HEK293 (cell line): Measurements from ENCODE around the gene NEXN.

Experiments
- CTCF ChIA-PET: fragments of 350-600 bp; formaldehyde crosslinking; extraction: SDS; loops from one replicate; lab custom pipeline; 2021; ENCODE audit warnings: antibody characterized with exemption; lab: Yijun Ruan, JAX
- POLR2A ChIA-PET: fragments of 300-600 bp; formaldehyde crosslinking; extraction: SDS; loops from one replicate; lab custom pipeline; 2020; ENCODE audit warnings: antibody characterized with exemption, inconsistent platforms; lab: Yijun Ruan, JAX
- H3K27ac ChIP-seq: fragments of 200-500 bp; sonication (Bioruptor generic); 2 replicates; pipeline ENCODE4 v1.5.1; 2014; ENCODE audit warnings: low read depth, low read length, control low read depth, inconsistent platforms; ENCODE audit errors: extremely low read depth
- H3K36me3 ChIP-seq, 2 experiments: fragments of 200-500 bp in 1 of 2; sonication (Bioruptor generic) in 1 of 2; 1 replicate in 1 of 2; 2 replicates in 1 of 2; pipeline ENCODE4 v1.5.1; 2014 to 2017; ENCODE audit warnings: inconsistent platforms in 2 of 2, low read length in 2 of 2; ENCODE audit not compliant: control insufficient read depth in 2 of 2, insufficient read depth in 1 of 2
- H3K4me1 ChIP-seq: fragments of 200-500 bp; sonication (Bioruptor generic); 2 replicates; pipeline ENCODE4 v1.5.1; 2014; ENCODE audit warnings: mild to moderate bottlenecking, low read length, inconsistent platforms; ENCODE audit not compliant: control insufficient read depth, insufficient read depth
- H3K4me3 ChIP-seq: 2 replicates; pipeline ENCODE4 v1.5.1; 2011; ENCODE audit warnings: low read depth, mild to moderate bottlenecking, control low read depth, low read length, moderate library complexity
- H3K9me3 ChIP-seq: fragments of 200-500 bp; sonication (Bioruptor generic); 2 replicates; pipeline ENCODE4 v1.5.1; 2014; ENCODE audit warnings: low read depth, low read length, inconsistent platforms; ENCODE audit not compliant: control insufficient read depth, insufficient read depth
- FEZF1 ChIP-seq: fragments of 450-650 bp; formaldehyde crosslinking; IDR thresholded peaks from 2 replicates; pipeline ENCODE4 v1.5.1; 2016; ENCODE audit warnings: missing biosample characterization, missing genetic modification characterization
- KLF8 ChIP-seq: fragments of 450-650 bp; formaldehyde crosslinking; IDR thresholded peaks from 2 replicates; pipeline ENCODE4 v1.5.1; 2016; ENCODE audit warnings: missing biosample characterization, missing genetic modification characterization
- MYNN ChIP-seq: fragments of 450-650 bp; formaldehyde crosslinking; IDR thresholded peaks from 2 replicates; pipeline ENCODE4 v1.5.1; 2016; ENCODE audit warnings: missing biosample characterization, missing genetic modification characterization, borderline replicate concordance
- SCRT1 ChIP-seq: fragments of 450-650 bp; formaldehyde crosslinking; IDR thresholded peaks from 2 replicates; pipeline ENCODE4 v1.5.1; 2016; ENCODE audit warnings: missing biosample characterization, missing genetic modification characterization, borderline replicate concordance
- SCRT2 ChIP-seq: fragments of 450-650 bp; formaldehyde crosslinking; IDR thresholded peaks from 2 replicates; pipeline ENCODE4 v1.5.1; 2016; ENCODE audit warnings: missing biosample characterization, missing genetic modification characterization
- SP7 ChIP-seq: fragments of 450-650 bp; formaldehyde crosslinking; IDR thresholded peaks from 2 replicates; pipeline ENCODE4 v1.5.1; 2016; ENCODE audit warnings: missing biosample characterization, missing genetic modification characterization
- TRIM28 ChIP-seq: IDR thresholded peaks from 2 replicates; pipeline ENCODE4 v1.6.1; 2011; ENCODE audit warnings: low read length, control low read depth, borderline replicate concordance
- ZBTB21 ChIP-seq: fragments of 450-650 bp; formaldehyde crosslinking; IDR thresholded peaks from 2 replicates; pipeline ENCODE4 v1.5.1; 2017; ENCODE audit warnings: missing biosample characterization, missing genetic modification characterization
- ZFP41 ChIP-seq: fragments of 450-650 bp; formaldehyde crosslinking; IDR thresholded peaks from 2 replicates; pipeline ENCODE4 v1.5.1; 2016; ENCODE audit warnings: missing biosample characterization, missing genetic modification characterization, borderline replicate concordance
- ZNF114 ChIP-seq: fragments of 450-650 bp; formaldehyde crosslinking; IDR thresholded peaks from 2 replicates; pipeline ENCODE4 v1.5.0; 2017; ENCODE audit warnings: missing biosample characterization, missing genetic modification characterization
- ZNF133 ChIP-seq: fragments of 450-650 bp; formaldehyde crosslinking; IDR thresholded peaks from 2 replicates; pipeline ENCODE4 v1.5.1; 2016; ENCODE audit warnings: missing biosample characterization, missing genetic modification characterization
- ZNF211 ChIP-seq: fragments of 450-650 bp; formaldehyde crosslinking; IDR thresholded peaks from 2 replicates; pipeline ENCODE4 v1.5.1; 2016; ENCODE audit warnings: low read depth, missing biosample characterization, missing genetic modification characterization
- ZNF214 ChIP-seq: fragments of 450-650 bp; formaldehyde crosslinking; IDR thresholded peaks from 2 replicates; pipeline ENCODE4 v1.5.1; 2017; ENCODE audit warnings: missing biosample characterization, mild to moderate bottlenecking, missing genetic modification characterization, borderline replicate concordance
- ZNF311 ChIP-seq: fragments of 450-650 bp; formaldehyde crosslinking; IDR thresholded peaks from 2 replicates; pipeline ENCODE4 v1.5.1; 2017; ENCODE audit warnings: missing biosample characterization, missing genetic modification characterization, borderline replicate concordance
- ZNF366 ChIP-seq: fragments of 450-650 bp; formaldehyde crosslinking; conservative IDR thresholded peaks from 2 replicates; pipeline ENCODE4 v1.5.1; 2016; ENCODE audit warnings: missing biosample characterization, missing genetic modification characterization
- ZNF416 ChIP-seq: fragments of 450-650 bp; formaldehyde crosslinking; IDR thresholded peaks from 2 replicates; pipeline ENCODE4 v1.5.1; 2016; ENCODE audit warnings: missing biosample characterization, missing genetic modification characterization
- ZNF561 ChIP-seq: fragments of 450-650 bp; IDR thresholded peaks from 2 replicates; pipeline ENCODE4 v1.5.1; 2018; ENCODE audit warnings: missing biosample characterization, missing genetic modification characterization, borderline replicate concordance
- ZNF571 ChIP-seq: fragments of 450-650 bp; formaldehyde crosslinking; IDR thresholded peaks from 2 replicates; pipeline ENCODE4 v1.5.0; 2017; ENCODE audit warnings: missing biosample characterization, missing genetic modification characterization
- ZNF596 ChIP-seq: fragments of 450-650 bp; IDR thresholded peaks from 2 replicates; pipeline ENCODE4 v1.5.0; 2018; ENCODE audit warnings: missing biosample characterization, mild to moderate bottlenecking, missing genetic modification characterization, moderate library complexity
- ZNF629 ChIP-seq: fragments of 450-650 bp; formaldehyde crosslinking; IDR thresholded peaks from 2 replicates; pipeline ENCODE4 v1.5.1; 2017; ENCODE audit warnings: missing biosample characterization, missing genetic modification characterization
- ZNF660 ChIP-seq: fragments of 450-650 bp; IDR thresholded peaks from 2 replicates; pipeline ENCODE4 v1.5.1; 2018; ENCODE audit warnings: missing biosample characterization, mild to moderate bottlenecking, missing genetic modification characterization
- ZNF747 ChIP-seq: fragments of 450-650 bp; formaldehyde crosslinking; IDR thresholded peaks from 2 replicates; pipeline ENCODE4 v1.5.1; 2016; ENCODE audit warnings: missing biosample characterization, missing genetic modification characterization
- ZNF837 ChIP-seq: fragments of 450-650 bp; formaldehyde crosslinking; IDR thresholded peaks from 2 replicates; pipeline ENCODE4 v1.5.1; 2016; ENCODE audit warnings: missing biosample characterization, missing genetic modification characterization
- ZSCAN16 ChIP-seq: fragments of 450-650 bp; formaldehyde crosslinking; IDR thresholded peaks from 2 replicates; pipeline ENCODE4 v1.5.1; 2016; ENCODE audit warnings: missing biosample characterization, missing genetic modification characterization
- TF ChIP-seq, protein P1 (sequence below): fragments of 450-650 bp; formaldehyde crosslinking; IDR thresholded peaks from 2 replicates; pipeline ENCODE4 v1.5.0; 2017; ENCODE audit warnings: missing biosample characterization, missing genetic modification characterization, borderline replicate concordance

The NEXN gene

DNA sequence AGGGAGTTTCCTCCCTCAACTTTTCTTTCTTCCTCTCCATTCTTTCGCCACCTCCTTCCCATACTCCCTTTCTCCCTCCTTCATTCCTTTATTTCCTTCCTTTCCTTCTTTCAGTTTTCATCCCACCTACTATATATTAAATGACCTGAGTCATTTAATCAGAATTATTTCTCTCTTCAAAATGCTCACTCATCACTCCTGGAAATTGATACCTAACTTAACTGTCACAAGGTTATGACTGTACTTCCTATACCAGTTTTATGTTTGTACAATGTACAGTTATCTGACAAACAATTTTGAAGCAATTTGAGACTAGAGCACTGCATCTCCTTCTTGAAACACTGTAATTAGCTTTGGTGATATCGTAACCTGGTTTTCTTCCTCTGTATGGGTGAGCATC is 41.4 kb downstream of the NEXN start:
- no peaks in the 10 kb centered on the region for H3K9me3 ChIP-seq
- ChIA-PET CTCF (no interaction called here), POLR2A (no interaction called here)
- H3K27ac ChIP-seq = no peak overlapping the region
- no peak for TF ChIP-seq ZNF133 (tag by site-specific recombination)
- peak; percentile 64 for TF ChIP-seq SP7 (tag by site-specific recombination)
- TF ChIP-seq ZNF366 = peak; percentile 69
- no peak for TF ChIP-seq ZNF660 (tag by site-specific recombination)
- TF ChIP-seq KLF8 (tag by site-specific recombination) = no peak
- H3K4me1 ChIP-seq = no peaks in the 10 kb centered on the region
- H3K4me3 ChIP-seq = no peak overlapping the region
- no peaks in the 10 kb centered on the region for H3K36me3 ChIP-seq

DNA sequence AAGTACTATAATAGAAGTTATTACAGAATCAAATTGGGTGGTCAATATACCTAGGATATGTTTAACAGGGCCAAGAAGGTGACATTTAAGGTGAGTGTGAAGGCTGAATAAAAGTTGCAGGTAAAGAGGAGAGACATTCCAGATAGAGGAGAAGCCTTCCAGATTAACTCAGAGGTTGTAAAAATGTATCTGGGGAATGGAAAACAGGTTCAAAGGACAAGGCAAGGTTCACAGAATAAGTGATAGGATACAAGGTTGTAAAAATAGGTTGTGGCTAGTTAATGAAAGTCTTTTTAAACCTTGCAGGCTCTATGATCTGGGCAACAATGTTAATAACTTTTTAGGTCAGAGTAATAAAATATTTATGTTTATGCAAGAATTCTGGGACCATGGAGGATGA is 50.2 kb downstream of the NEXN start:
- ChIA-PET POLR2A (no interaction called here), CTCF (interaction anchor here (0.6 kb wide), 1 partner anchor 93 kb away, joined by 3 read pairs; no protein-coding TSS in a partner anchor)
- Histone ChIP-seq H3K27ac (no peak overlapping the region), H3K9me3 (no peaks in the 10 kb centered on the region), H3K4me1 (no peaks in the 10 kb centered on the region), H3K4me3 (no peak overlapping the region), H3K36me3 (peaks cover 12 to 30% of the 10 kb centered on the region in 2 experiments; a peak in 2 of 3 replicates)
- no peak for TF ChIP-seq ZBTB21 (tag by site-specific recombination)
- no peak for TF ChIP-seq ZNF311 (tag by site-specific recombination)
- TF ChIP-seq, protein P1, sequence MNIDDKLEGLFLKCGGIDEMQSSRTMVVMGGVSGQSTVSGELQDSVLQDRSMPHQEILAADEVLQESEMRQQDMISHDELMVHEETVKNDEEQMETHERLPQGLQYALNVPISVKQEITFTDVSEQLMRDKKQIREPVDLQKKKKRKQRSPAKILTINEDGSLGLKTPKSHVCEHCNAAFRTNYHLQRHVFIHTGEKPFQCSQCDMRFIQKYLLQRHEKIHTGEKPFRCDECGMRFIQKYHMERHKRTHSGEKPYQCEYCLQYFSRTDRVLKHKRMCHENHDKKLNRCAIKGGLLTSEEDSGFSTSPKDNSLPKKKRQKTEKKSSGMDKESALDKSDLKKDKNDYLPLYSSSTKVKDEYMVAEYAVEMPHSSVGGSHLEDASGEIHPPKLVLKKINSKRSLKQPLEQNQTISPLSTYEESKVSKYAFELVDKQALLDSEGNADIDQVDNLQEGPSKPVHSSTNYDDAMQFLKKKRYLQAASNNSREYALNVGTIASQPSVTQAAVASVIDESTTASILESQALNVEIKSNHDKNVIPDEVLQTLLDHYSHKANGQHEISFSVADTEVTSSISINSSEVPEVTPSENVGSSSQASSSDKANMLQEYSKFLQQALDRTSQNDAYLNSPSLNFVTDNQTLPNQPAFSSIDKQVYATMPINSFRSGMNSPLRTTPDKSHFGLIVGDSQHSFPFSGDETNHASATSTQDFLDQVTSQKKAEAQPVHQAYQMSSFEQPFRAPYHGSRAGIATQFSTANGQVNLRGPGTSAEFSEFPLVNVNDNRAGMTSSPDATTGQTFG (tag by site-specific recombination) = no peak
- no peak for TF ChIP-seq ZNF561 (tag by site-specific recombination)
- TF ChIP-seq ZNF747 (tag by site-specific recombination) = no peak
- TF ChIP-seq ZNF211 (tag by site-specific recombination) = no peak
- no peak for TF ChIP-seq TRIM28
- TF ChIP-seq ZNF596 = no peak
- TF ChIP-seq ZNF114 (tag by site-specific recombination) = no peak
- no peak for TF ChIP-seq ZNF571
- TF ChIP-seq ZNF837 (tag by site-specific recombination) = no peak
- TF ChIP-seq ZNF214 = no peak
- TF ChIP-seq FEZF1 (tag by site-specific recombination) = no peak

DNA sequence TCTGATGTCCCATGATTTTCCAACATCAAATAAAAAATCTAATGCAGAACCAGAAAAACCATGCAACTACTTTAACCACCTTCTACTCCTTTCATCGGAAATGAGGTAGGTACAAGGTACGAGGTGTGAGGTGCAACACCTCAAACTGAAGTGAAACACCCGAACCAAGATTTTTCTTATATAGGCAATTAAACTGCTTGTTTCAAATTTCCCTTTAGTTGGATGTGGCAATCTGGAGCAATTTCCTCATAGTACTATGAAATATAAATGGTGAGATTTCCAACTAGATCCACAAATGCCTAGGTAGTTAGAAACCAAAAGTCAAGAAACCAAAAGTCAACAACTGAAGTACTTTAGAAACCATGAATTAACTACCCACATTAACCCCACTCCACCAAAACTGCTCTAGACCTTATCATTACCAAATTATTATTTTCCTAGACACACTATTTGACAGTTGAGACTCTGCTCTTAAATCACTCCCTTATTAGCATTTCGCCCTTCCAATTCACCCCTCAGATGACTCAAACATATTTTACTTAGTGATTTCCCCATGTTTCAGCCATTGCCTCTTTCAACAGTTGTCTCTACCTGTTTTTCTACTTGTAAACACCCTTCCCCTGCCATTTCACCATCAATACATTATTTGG is 52.6 kb downstream of the NEXN start:
- H3K27ac ChIP-seq = no peak overlapping the region
- H3K4me3 ChIP-seq = no peak overlapping the region
- H3K4me1 ChIP-seq = no peaks in the 10 kb centered on the region
- H3K9me3 ChIP-seq = no peaks in the 10 kb centered on the region
- TF ChIP-seq SCRT2 (tag by site-specific recombination) (peak; percentile 65), ZSCAN16 (tag by site-specific recombination) (no peak), MYNN (no peak), SP7 (tag by site-specific recombination) (peak; percentile 90), ZFP41 (tag by site-specific recombination) (no peak), ZNF629 (no peak), SCRT1 (peak; percentile 30; the same call in 1 of the 2 replicates), ZNF416 (tag by site-specific recombination) (no peak)
- ChIA-PET CTCF (no interaction called here), POLR2A (no interaction called here)
- peaks cover 32 to 49% of the 10 kb centered on the region in 2 experiments; a peak in 2 of 3 replicates for H3K36me3 ChIP-seq
